Measurements from ENCODE around the gene DDX24.

Gene DDX24

GRCh38 chr14:94113908-94114588 is 33.0 kb upstream of the DDX24 start:
- DNase-seq: no peak

GRCh38 chr14:94113490-94113889 is 32.5 kb upstream of the DDX24 start:
- DNase-seq: no peak

GRCh38 chr14:94113073-94113472 is 32.1 kb upstream of the DDX24 start:
- no peak for DNase-seq

GRCh38 chr14:94112513-94113063 is 31.6 kb upstream of the DDX24 start:
- DNase-seq: no peak

- no peak for DNase-seq
These were observed 30.5 kb upstream of the DDX24 start for GRCh38 chr14:94111276-94112095.

- DNase-seq: no peak
These were observed 29.7 kb upstream of the DDX24 start, which contains the start of gene IFI27 for GRCh38 chr14:94110552-94111181. Gene IFI27 (plus strand): TSS chr14:94110736.

- no peak for DNase-seq
These were observed 28.9 kb upstream of the DDX24 start for GRCh38 chr14:94109915-94110250.

GRCh38 chr14:94104731-94105130 is 23.7 kb upstream of the DDX24 start:
- DNase-seq: no peak

- DNase-seq: no peak
These were observed 22.6 kb upstream of the DDX24 start for GRCh38 chr14:94103554-94104150.

- DNase-seq: no peak
These were observed 21.9 kb upstream of the DDX24 start for GRCh38 chr14:94102768-94103482.

GRCh38 chr14:94101748-94102147 is 20.7 kb upstream of the DDX24 start:
- no peak for DNase-seq

- DNase-seq: no peak
These were observed 19.8 kb upstream of the DDX24 start for GRCh38 chr14:94100847-94101246.

- no peak for DNase-seq
These were observed 18.0 kb upstream of the DDX24 start for GRCh38 chr14:94099006-94099405.

- no peak for DNase-seq
These were observed 17.5 kb upstream of the DDX24 start for GRCh38 chr14:94098326-94098992.

GRCh38 chr14:94097091-94097490 is 16.1 kb upstream of the DDX24 start:
- DNase-seq: no peak

- DNase-seq: no peak
These were observed 12.4 kb upstream of the DDX24 start for GRCh38 chr14:94093418-94093817.

- DNase-seq: no peak
These were observed 8.5 kb upstream of the DDX24 start for GRCh38 chr14:94089479-94089878.

GRCh38 chr14:94088516-94088915 is 7.5 kb upstream of the DDX24 start:
- DNase-seq: no peak

GRCh38 chr14:94087891-94088290 is 6.9 kb upstream of the DDX24 start:
- DNase-seq: no peak

- peak in 1 of 2 experiments; percentile 42 for DNase-seq
These were observed 401 bp upstream of the DDX24 start for GRCh38 chr14:94081386-94081820.

- peak in 1 of 2 experiments; percentile 30 for DNase-seq
These were observed 946 bp downstream of the DDX24 start for GRCh38 chr14:94079891-94080620.

Data from NCI-H526 (cell line).